H4 (cell line): ENCODE measurements around the gene GGT5. TPM values are rescaled to one million over a fixed set of nuclear protein-coding genes. Genes with fewer than 3 reads are reported as not detected.

ENCODE experiments used
- total RNA-seq: library from RNA; depleted of rRNA; stranded (reverse); fragments of >200 nt; shearing (Covaris generic); gene quantifications from 2 replicates; pipeline ENCODE4 v1.2.3, GENCODE V29; 2014; rRNA removed

GGT5 gene
- total RNA-seq, 1 experiment from 2014 or later, result not detected

Other genes with a start within 250 kb of the GGT5 start
- not detected in 2 replicates for gene GSTT4, start 239.6 kb downstream of the GGT5 start, total RNA-seq
- 15.7 and 17.4 TPM in 2 replicates for gene CABIN1, start 233.8 kb downstream of the GGT5 start, total RNA-seq
- 0.12 and 0.37 TPM in 2 replicates for gene SUSD2, start 63.6 kb downstream of the GGT5 start, total RNA-seq
- gene SPECC1L, start 25.7 kb upstream of the GGT5 start, total RNA-seq, result 10.8 and 27.0 TPM in 2 replicates
- gene ADORA2A, start 182.5 kb upstream of the GGT5 start, total RNA-seq, result 1.0 TPM in 1 of 2 replicates, not detected in the other